Effector CD8-positive, alpha-beta T cell (primary cell): ENCODE results near the gene NPC1L1.

Experiments
- DNase-seq: peaks from one replicate; lab custom pipeline; 2025; lab: John Stamatoyannopoulos, UW
- total RNA-seq, 4 experiments: gene quantifications; one replicate each; lab custom pipeline; 2026; lab: John Stamatoyannopoulos, UW

Gene NPC1L1
- 0 to 0.97 (median 0.17) reads per million in 4 experiments for total RNA-seq

DNA sequence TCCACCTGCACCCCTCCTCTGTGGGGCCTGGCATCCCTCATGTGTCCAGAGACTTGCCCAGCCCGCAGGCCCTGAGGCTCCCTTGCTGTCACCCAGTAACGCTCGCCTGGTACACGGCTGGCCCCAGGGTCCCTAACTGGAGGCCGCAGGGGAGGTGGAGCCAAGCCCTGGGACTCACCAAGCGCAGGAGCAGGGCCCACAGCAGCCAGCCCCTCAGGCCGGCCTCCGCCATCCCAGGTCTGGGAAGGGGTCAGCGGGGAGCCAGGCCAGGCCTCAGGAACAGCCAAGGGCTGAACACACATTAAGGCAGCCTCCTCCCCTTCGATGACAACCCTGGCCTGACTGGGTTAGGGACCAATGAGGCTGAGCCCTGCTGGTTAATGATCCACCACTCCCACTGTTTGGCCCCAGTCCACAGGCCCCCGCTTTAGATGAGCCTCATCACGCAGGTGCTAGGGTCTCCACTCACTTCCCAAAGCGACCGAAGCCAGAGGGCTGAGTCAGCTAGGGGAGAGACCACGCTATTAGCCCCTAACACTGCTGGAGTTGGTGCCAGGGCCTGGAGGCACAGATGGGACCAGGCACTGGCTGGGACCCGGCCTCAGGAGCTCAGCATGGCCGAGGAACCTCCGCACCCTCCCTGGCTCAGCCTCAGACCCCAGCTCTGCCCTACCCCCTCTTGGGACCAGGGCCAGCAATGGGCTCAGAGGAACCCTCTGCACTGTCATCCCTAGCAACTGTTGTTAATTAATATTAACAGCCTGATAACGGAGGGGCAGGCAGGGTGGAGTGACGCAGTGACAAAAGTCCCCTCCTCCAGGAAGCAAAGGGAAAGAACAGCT is at the start of gene NPC1L1:
Gene NPC1L1 (minus strand): TSS at position 303 of the 842 bp plus-strand sequence. CDS start 71 bp downstream, at position 232.
- DNase-seq = no peak

GRCh38 chr7:44590910-44591309 is 49.8 kb upstream of the NPC1L1 start:
- DNase-seq = no peak

DNA sequence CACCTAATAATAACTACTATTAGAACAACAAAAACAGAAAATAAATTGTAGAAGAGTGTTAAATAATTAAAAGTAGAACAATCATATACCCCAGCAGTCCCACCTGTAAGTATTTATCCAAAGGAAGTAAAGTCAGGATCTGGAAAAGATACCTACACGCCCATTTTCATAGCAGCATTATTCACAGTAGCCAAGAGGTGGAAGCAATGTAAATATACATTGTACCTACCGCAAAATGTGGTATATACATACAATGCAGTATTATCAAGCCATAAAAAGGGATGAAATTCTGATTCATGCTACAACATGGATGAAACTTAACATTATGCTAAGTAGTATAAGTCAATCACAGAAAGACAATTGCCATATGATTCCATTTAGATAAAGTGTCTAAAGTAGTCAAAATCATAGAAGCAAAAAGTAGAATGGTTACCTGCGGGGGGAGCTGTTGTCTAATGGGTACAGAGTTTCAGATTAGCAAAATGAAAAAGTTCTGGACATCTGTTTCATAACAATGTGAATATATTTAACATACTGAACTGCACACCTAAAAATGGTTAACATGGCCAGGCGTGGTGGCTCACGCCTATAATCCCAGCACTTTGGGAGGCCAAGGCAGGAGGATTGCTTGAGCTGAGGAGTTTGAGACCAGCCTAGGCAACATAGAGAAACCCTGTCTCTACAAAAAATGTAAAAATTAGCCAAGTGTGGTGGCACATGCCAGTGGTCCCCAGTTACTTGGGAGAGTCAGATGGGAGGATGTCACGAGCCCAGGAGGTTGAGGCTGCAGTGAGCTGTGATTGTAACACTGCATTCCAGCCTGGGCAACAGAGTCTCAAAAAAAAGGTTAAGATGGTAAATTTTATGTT is 46.9 kb upstream of the NPC1L1 start:
- peak; percentile 28 for DNase-seq

GRCh38 chr7:44583146-44583865 is 42.2 kb upstream of the NPC1L1 start:
- no peak for DNase-seq

DNA sequence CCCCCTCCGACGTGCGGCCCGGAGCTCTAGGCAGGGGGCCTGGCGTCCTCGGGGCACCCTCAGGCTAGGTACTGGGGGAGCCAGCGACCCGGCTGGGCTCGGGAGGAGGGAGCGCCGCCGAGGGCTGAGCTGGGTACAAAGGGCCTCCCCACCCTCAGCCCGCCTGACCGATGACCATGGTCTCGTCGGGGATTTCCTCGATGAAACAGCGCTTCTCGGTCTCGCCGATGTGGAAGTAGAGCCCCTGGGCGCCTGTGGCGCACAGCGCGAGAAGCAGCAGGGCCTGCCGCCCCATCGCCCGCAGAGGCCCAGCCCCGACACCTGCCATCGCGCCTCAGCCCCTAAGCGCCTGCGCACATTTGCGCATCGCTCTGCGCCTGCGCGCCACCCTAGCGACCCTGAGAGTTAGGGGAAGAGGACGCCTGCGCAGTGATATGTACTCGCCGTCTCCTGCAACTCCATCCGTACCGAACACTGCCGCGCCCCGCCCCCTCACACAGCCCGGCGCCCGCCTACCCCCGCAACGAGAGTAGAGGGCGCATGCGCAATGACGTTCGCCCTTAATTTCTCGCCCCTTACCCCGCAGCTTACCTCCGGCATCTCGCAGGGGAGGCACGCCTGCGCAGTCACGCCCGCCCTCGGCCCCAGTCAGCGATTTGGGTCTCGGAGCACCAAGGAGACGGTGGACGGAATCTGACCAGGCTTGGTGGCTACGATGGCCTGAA is 40.9 kb upstream of the NPC1L1 start, which contains the start of gene TMED4:
Gene TMED4 (minus strand): TSS at position 353 of the 725 bp plus-strand sequence. CDS start 25 bp downstream, at position 328.
- peak; percentile 100 for DNase-seq

DNA sequence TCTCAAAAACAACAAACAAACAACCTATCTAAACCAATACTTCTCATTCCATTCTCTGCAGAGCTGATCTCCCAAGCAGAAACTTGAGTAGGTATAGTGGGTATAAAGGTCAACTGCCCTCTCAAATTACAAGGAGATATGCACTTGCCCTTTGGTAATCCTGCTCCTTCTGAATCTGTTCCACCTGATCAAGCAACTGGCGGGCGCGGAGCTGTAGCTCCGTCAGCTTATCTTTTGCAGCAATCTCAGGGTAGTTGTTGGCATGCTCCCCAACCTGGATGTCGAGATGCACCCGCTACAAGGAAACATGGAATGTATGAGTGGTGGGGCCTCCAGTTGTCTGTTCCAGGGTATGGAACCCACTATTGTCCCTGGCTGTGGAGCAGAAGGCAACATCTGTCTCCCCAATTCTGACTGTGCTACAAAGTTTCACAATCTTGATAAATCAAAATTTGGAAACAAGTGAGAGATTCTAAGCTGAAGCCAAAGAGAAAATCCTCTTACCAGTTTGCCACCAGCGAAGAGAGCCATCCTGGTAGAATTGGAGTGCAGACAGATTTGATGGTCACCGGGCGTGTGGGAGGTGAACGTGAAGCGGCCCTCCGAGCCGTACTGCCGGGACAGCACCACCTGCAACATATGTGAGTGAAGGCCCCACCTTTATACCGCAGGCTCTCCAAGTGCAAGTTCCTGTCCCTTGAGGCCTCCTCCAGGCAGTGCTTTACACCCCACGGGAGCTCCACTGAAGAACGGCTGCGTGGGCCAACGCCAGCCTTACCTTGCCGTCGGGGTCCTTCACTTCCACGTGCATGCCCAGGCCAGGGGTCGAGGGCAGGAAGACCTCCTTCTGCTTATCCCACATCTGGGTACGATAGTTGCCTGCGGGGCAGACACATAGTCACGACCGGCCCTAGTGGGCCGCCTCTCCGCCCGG is 40.1 kb upstream of the NPC1L1 start:
- peak; percentile 34 for DNase-seq

DNA sequence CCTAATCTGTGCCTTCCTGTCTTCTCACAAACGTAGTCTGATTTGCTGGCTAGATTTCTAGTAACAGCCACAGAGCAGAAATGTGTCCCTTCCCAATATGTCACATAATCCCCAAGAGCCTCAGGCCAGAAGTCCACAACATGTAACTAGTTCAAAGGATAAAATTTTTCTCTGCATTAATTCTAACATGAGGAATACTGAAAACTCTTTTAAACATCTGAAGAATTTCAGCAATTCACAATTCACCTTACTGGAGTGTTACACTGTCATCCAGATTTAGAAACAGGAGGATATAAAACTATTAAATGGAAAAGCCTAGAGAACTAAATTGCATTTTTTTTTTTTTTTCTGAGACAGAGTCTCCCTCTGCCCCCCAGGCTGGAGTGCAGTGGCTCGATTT is 35.1 kb upstream of the NPC1L1 start:
- DNase-seq = no peak

- DNase-seq = no peak
These were observed 33.9 kb upstream of the NPC1L1 start for GRCh38 chr7:44575054-44575453.

- no peak for DNase-seq
These were observed 33.2 kb upstream of the NPC1L1 start for GRCh38 chr7:44574287-44574872.

- peak; percentile 88 for DNase-seq
These were observed 32.5 kb upstream of the NPC1L1 start, which contains the start of gene DDX56 for GRCh38 chr7:44573464-44574286. DDX56 (minus strand) TSS chr7:44573908; CDS start chr7:44573895, 13 bp downstream.

DNA sequence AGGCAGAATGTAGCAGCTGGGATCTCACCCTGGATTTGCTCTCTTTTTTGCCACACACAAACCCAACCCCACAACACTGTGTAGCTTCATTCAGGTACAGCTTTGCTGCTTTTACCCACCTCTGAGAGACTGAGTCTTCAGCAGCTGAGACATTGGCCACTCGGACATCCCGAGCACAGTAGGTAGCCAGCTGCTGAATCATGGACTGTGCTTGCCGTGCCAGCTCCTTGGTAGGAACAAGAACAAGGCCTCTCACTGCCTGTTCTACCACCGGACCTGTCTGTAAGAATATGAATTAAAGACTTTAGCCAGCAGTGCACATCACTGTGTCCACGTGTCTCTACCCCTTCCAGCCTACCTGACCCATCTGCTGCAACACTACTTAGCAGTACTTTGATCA is 31.6 kb upstream of the NPC1L1 start:
- no peak for DNase-seq

GRCh38 chr7:44569959-44570358 is 28.8 kb upstream of the NPC1L1 start:
- DNase-seq = no peak

DNA sequence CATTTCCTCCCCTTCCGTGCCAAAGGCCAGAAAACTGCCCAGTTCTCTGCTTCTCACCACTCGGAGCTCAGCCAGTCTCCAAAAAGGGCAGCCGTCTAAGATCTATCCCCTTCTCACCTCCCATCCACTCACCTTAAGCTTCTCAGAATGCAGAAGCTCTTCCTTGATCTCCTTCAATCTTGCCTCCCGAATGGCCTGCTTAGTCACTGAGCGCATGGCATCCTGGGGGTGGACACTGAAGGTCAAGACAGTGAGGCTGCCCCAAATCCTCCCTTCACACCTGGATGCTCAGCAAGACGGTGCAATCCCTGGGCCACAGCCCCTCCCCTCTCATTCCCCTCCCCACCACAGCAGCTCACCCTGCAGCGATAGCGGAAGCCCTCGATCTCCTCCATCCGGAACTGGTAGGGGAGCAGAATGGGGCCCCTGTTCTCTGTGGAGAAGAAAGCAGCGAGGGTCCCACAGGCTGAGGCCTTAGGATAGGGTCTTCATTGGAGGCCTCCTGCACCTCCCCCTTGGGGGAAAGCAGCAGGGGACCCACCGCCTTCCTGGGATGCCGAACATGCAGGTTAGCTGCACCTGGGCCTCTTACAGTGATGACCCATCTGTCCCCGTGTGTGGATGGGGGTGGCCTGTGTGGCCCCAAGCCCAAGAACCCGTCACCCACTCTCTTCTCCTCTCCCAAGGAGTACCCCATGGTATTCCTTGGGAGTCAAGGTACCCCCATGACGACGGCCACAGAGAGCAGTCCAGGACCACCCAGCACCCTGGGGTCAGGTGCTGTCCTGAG is 27.8 kb upstream of the NPC1L1 start:
- no peak for DNase-seq

DNA sequence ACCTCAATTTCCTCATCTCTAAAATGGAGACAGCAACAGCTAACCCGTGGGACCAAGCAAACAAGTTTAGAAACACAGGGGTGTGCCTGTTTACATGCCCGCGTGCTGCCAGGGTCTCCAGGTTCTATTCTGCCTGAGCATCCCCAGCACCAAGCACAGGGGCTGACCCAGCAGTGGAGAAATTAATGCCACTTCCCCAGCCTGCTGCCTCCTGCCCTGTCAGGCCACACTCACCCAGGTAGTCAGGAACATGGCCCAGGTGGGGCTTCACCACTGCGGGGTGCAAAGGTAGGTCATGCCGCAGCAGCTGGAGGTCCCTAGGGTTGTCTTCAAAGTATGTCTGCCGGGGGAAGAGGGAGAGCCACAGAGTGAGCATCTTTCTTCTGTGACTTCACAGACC is 26.8 kb upstream of the NPC1L1 start:
- DNase-seq = no peak

DNA sequence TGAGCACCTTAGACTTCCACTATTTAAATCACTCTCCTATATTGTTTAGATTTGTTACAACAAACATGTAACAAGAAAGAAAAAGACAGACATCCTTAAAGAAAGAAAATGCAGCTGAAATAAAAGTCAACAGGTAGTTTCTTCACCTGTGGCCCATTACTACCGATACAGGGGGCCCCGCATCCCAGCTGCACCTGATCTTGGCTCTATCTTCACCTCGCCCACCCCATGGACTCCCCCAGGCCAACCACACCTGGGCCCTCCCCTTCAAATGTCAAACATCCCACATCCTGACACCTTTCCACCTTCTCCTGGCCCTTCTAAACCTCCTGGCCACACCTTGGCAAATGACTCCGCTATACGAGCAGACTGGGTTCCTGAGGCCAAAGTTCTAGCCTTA is 25.6 kb upstream of the NPC1L1 start:
- no peak for DNase-seq

GRCh38 chr7:44565795-44566559 is 24.8 kb upstream of the NPC1L1 start:
- DNase-seq = no peak
